Neutrophil (primary cell): ENCODE measurements around the gene TOMM70.
A peak's percentile ranks its signal among the peaks of the same experiment; 100 is the strongest.
"Not testable (repeated sequence)": the region's sequence is repeated elsewhere in the genome, so short reads cannot be mapped to it uniquely, and the experiment has no call there.

Source experiments
- H3K27ac ChIP-seq: fragments of 200-600 bp; sonication (generic); 2 replicates; pipeline ENCODE4 v1.5.1; 2016; ENCODE audit warnings: mild to moderate bottlenecking, moderate library complexity
- H3K27me3 ChIP-seq: fragments of 200-600 bp; sonication (generic); 2 replicates; pipeline ENCODE4 v1.6.0; 2016; ENCODE audit warnings: mild to moderate bottlenecking
- H3K36me3 ChIP-seq: fragments of 200-600 bp; sonication (generic); 2 replicates; pipeline ENCODE4 v1.5.1; 2017
- H3K4me1 ChIP-seq, 2 experiments: fragments of 200-600 bp in 1 of 2; sonication (generic) in 1 of 2; 1 replicate in 1 of 2; 2 replicates in 1 of 2; pipeline versions ENCODE4 v1.5.1 to v1.6.1; 2013 to 2016; ENCODE audit warnings: low read depth in 1 of 2, low read length in 1 of 2, mild to moderate bottlenecking in 1 of 2, moderate library complexity in 1 of 2; ENCODE audit not compliant: control insufficient read depth in 1 of 2, insufficient read depth in 1 of 2
- H3K4me3 ChIP-seq, 2 experiments: fragments of 200-600 bp in 1 of 2; sonication (generic) in 1 of 2; 1 replicate in 1 of 2; 2 replicates in 1 of 2; pipeline ENCODE4 v1.5.1; 2013 to 2016; ENCODE audit warnings: low read depth in 1 of 2, low read length in 1 of 2, mild to moderate bottlenecking in 1 of 2, moderate library complexity in 1 of 2
- H3K9me3 ChIP-seq: fragments of 200-600 bp; sonication (generic); 2 replicates; pipeline ENCODE4 v1.5.1; 2016
- TF ChIP-seq, protein P1 (sequence below): fragments of 200-600 bp; sonication (generic); IDR thresholded peaks from 2 replicates; pipeline ENCODE4 v1.5.1; 2016; ENCODE audit warnings: antibody characterized with exemption

Gene TOMM70

GRCh38 chr3:100348727-100349126 lies 52.2 kb downstream of the TOMM70 start:
- peaks cover 69% of the 10 kb centered on the region for H3K36me3 ChIP-seq
- TF ChIP-seq, protein P1, sequence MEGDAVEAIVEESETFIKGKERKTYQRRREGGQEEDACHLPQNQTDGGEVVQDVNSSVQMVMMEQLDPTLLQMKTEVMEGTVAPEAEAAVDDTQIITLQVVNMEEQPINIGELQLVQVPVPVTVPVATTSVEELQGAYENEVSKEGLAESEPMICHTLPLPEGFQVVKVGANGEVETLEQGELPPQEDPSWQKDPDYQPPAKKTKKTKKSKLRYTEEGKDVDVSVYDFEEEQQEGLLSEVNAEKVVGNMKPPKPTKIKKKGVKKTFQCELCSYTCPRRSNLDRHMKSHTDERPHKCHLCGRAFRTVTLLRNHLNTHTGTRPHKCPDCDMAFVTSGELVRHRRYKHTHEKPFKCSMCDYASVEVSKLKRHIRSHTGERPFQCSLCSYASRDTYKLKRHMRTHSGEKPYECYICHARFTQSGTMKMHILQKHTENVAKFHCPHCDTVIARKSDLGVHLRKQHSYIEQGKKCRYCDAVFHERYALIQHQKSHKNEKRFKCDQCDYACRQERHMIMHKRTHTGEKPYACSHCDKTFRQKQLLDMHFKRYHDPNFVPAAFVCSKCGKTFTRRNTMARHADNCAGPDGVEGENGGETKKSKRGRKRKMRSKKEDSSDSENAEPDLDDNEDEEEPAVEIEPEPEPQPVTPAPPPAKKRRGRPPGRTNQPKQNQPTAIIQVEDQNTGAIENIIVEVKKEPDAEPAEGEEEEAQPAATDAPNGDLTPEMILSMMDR = no peak

GRCh38 chr3:100340527-100340926 lies 60.4 kb downstream of the TOMM70 start:
- H3K27me3 ChIP-seq = no peaks in the 10 kb centered on the region
- TF ChIP-seq, protein P1 = no peak
- H3K4me3 ChIP-seq = no peak overlapping the region
- peaks cover 3% of the 10 kb centered on the region for H3K36me3 ChIP-seq
- peak overlapping the region; percentile 45 for H3K27ac ChIP-seq
- no peaks in the 10 kb centered on the region for H3K9me3 ChIP-seq
- peaks cover 20 to 27% of the 10 kb centered on the region in 2 experiments for H3K4me1 ChIP-seq

More at GRCh38 chr3:100348727-100349126, 52.2 kb downstream of the TOMM70 start:
- H3K27me3 ChIP-seq = no peaks in the 10 kb centered on the region
- H3K4me3 ChIP-seq = no peak overlapping the region
- H3K27ac ChIP-seq = no peak overlapping the region
- no peaks in the 10 kb centered on the region for H3K9me3 ChIP-seq
- no peaks in the 10 kb centered on the region for H3K4me1 ChIP-seq

- no peaks in the 10 kb centered on the region for H3K9me3 ChIP-seq
Observed at GRCh38 chr3:100339786-100340185, 61.1 kb downstream of the TOMM70 start.

GRCh38 chr3:100338911-100339310 lies 62.0 kb downstream of the TOMM70 start:
- Histone ChIP-seq H3K4me3 (no peak overlapping the region), H3K36me3 (no peaks in the 10 kb centered on the region), H3K4me1 (peaks cover 31 to 39% of the 10 kb centered on the region in 2 experiments), H3K27me3 (no peaks in the 10 kb centered on the region), H3K9me3 (no peaks in the 10 kb centered on the region), H3K27ac (no peak overlapping the region)
- TF ChIP-seq, protein P1 = no peak

More at GRCh38 chr3:100339786-100340185, 61.1 kb downstream of the TOMM70 start:
- TF ChIP-seq, protein P1 = no peak
- Histone ChIP-seq H3K27me3 (no peaks in the 10 kb centered on the region), H3K36me3 (no peaks in the 10 kb centered on the region), H3K4me3 (no peak overlapping the region), H3K27ac (peak overlapping the region; percentile 45), H3K4me1 (peaks cover 27 to 33% of the 10 kb centered on the region in 2 experiments)

GRCh38 chr3:100336229-100336628 lies 64.7 kb downstream of the TOMM70 start:
- H3K9me3 ChIP-seq, H3K4me3 ChIP-seq, H3K27ac ChIP-seq, H3K36me3 ChIP-seq, H3K27me3 ChIP-seq: not testable (repeated sequence)
- peaks cover 32 to 38% of the 10 kb centered on the region in 2 experiments for H3K4me1 ChIP-seq

DNA sequence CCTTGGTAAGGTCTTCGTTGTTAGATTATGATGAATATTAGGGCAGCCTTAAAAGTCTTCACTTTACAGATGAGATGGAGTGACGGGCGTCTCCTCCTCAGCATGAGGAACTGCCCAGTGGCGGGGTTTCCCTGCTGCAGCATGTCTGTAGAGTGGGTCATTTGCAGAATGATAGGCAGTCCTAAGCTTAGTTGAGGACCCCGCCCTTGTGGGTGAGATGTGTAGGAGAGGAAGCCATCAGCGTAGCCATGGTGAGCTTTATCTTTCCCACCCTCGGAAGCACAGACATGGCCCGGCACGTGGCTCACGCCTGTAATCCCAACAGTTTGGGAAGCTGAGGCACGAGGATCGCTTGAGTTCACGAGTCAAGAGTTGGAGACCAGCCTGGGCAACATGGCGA lies 65.5 kb downstream of the TOMM70 start:
- Histone ChIP-seq H3K4me3 (peak overlapping the region; percentile 71 to 72), H3K27ac (no peak overlapping the region), H3K9me3 (no peaks in the 10 kb centered on the region), H3K27me3 (no peaks in the 10 kb centered on the region), H3K4me1 (peaks cover 24 to 30% of the 10 kb centered on the region in 2 experiments), H3K36me3 (no peaks in the 10 kb centered on the region)
- TF ChIP-seq, protein P1 = no peak
